NT2/D1 (cell line): ENCODE measurements around the gene TOR1B.

Experiments
- SUZ12 ChIP-seq: IDR thresholded peaks from 2 replicates; pipeline ENCODE4 v1.6.1; 2011; ENCODE audit not compliant: insufficient read length, insufficient read depth; ENCODE audit errors: extremely low read depth
- YY1 ChIP-seq: IDR thresholded peaks from 2 replicates; pipeline ENCODE4 v1.6.1; 2011; ENCODE audit not compliant: insufficient read length, insufficient read depth

- TF ChIP-seq YY1 (no peak), SUZ12 (no peak)
Measured at GRCh38 chr9:129756191-129756590, 46.8 kb upstream of the TOR1B start.
